ENCODE results near the gene CHST3.

DNA sequence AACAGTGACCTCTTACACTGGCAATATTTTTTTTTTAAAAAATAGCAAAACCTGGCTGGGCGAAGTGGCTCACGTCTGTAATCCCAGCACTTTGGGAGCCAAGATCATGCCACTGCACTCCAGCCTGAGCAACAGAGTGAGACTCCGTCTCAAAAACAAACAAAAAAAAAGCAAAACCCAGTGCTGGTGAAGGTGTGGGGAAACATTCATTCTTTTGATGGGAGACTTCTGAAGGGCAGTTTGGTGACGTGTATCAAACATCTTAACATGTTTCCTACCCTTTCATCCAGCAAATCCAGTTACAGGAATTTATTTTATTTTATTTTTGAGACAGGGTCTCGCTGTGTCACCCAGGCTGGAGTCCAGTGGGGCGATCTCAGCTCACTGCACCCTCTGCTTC, 58.0 kb downstream of the CHST3 start:
- TF ChIP-seq, protein P1, sequence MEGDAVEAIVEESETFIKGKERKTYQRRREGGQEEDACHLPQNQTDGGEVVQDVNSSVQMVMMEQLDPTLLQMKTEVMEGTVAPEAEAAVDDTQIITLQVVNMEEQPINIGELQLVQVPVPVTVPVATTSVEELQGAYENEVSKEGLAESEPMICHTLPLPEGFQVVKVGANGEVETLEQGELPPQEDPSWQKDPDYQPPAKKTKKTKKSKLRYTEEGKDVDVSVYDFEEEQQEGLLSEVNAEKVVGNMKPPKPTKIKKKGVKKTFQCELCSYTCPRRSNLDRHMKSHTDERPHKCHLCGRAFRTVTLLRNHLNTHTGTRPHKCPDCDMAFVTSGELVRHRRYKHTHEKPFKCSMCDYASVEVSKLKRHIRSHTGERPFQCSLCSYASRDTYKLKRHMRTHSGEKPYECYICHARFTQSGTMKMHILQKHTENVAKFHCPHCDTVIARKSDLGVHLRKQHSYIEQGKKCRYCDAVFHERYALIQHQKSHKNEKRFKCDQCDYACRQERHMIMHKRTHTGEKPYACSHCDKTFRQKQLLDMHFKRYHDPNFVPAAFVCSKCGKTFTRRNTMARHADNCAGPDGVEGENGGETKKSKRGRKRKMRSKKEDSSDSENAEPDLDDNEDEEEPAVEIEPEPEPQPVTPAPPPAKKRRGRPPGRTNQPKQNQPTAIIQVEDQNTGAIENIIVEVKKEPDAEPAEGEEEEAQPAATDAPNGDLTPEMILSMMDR (IDR thresholded peaks at IDR 0.05), result no peak
- no peak for TF ChIP-seq EP300 (IDR thresholded peaks at IDR 0.05)
- TF ChIP-seq POLR2A (IDR thresholded peaks at IDR 0.05), result no peak
- no peak for TF ChIP-seq POLR2AphosphoS5 (IDR thresholded peaks at IDR 0.05)
